Stimulated activated naive CD4-positive, alpha-beta T cell (primary cell): Measurements from ENCODE around the gene KRT16.
"Not testable (repeated sequence)": the region's sequence is repeated elsewhere in the genome, so short reads cannot be mapped to it uniquely, and the experiment has no call there.

Experiments
- DNase-seq, 6 experiments: peaks; one replicate each; lab custom pipeline; 2025; lab: John Stamatoyannopoulos, UW

KRT16 gene

GRCh38 chr17:41627316-41628072, 14.9 kb upstream of the KRT16 start:
- no peak for DNase-seq

- DNase-seq = not testable (repeated sequence)
Measured at GRCh38 chr17:41626914-41627295, 14.3 kb upstream of the KRT16 start.

GRCh38 chr17:41626028-41626913, 13.7 kb upstream of the KRT16 start:
- not testable (repeated sequence) for DNase-seq

GRCh38 chr17:41625602-41626001, 13.0 kb upstream of the KRT16 start:
- no peak for DNase-seq

GRCh38 chr17:41624208-41625101, 11.9 kb upstream of the KRT16 start, which contains the start of gene KRT17:
KRT17 (minus strand) TSS chr17:41624575; CDS start chr17:41624509, 66 bp downstream.
- no peak for DNase-seq

GRCh38 chr17:41623184-41623861, 10.8 kb upstream of the KRT16 start:
- DNase-seq = not testable (repeated sequence)

- not testable (repeated sequence) for DNase-seq
Measured at GRCh38 chr17:41622340-41623183, 10.0 kb upstream of the KRT16 start.

- DNase-seq = no peak
Measured at GRCh38 chr17:41621916-41622315, 9.3 kb upstream of the KRT16 start.

- DNase-seq = not testable (repeated sequence)
Measured at GRCh38 chr17:41621435-41621817, 8.9 kb upstream of the KRT16 start.

GRCh38 chr17:41620583-41621434, 8.2 kb upstream of the KRT16 start:
- no peak for DNase-seq

- not testable (repeated sequence) for DNase-seq
Measured at GRCh38 chr17:41619927-41620582, 7.5 kb upstream of the KRT16 start.

- DNase-seq = no peak
Measured at GRCh38 chr17:41619036-41619926, 6.7 kb upstream of the KRT16 start.

GRCh38 chr17:41618341-41619035, 5.9 kb upstream of the KRT16 start:
- no peak for DNase-seq

- DNase-seq = no peak
Measured at GRCh38 chr17:41617698-41618097, 5.1 kb upstream of the KRT16 start.

GRCh38 chr17:41617136-41617535, 4.6 kb upstream of the KRT16 start:
- DNase-seq = no peak

- DNase-seq = not testable (repeated sequence)
Measured at GRCh38 chr17:41616486-41616885, 3.9 kb upstream of the KRT16 start.

GRCh38 chr17:41615454-41615853, 2.9 kb upstream of the KRT16 start:
- no peak for DNase-seq
